ENCODE data around the gene USH1C. TPM values are rescaled to one million over a fixed set of nuclear protein-coding genes. Genes with fewer than 3 reads are reported as not detected.

Gene USH1C
- total RNA-seq, 2 experiments from 2014 or later: not detected

DNA sequence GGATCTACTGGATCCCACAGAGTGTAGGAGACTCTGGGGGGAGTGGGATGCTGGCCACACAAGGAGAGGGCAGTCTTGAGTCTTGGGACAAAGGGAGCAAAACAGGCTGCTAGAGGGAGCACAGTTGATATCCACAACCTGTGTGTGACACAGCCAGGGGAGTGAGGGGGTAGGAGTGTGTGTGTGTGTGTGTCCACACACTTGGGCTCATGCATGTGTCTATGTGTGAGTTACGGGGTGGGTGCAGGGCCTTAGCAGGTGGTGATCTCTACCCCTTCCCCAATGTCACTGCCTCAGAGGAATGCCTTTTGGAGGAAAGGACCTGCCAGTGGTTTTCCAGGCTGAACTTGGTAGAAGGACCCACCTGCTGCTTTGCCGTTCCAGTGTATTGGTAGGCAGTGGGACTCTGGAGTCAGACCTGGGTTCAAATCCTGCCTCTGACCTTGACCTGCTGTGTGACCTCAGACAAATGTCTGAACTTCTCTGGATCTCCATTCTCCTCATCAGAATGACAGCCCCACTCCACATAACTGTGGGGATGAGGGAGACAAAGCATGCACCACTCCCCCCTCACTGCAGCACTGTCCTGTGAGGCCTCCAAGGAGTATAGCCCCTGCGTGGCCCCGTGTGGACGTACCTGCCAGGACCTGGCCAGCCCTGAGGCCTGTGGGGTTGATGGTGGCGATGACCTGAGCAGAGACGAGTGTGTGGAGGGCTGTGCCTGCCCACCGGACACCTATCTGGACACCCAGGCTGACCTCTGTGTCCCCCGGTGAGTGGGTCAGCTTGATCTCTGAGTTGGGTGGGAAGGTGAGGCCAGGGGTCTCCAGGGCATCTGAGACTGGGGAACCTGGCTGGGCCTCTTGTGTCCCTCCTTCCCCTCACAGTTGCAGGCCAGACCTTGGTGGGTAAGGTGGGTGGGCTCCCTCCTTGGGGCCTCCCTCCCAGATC is 30.2 kb upstream of the USH1C start:
- ATAC-seq (no peak), DNase-seq (no peak)
- intact Hi-C loops (cut with micrococcal nuclease): no loop called here
- ChIA-PET POLR2A (no interaction called here), CTCF (no interaction called here)
- H3K27me3 Mint-ChIP-seq: no peaks in the 10 kb centered on the region
- H3K4me1 Mint-ChIP-seq (ENCODE audit: low read depth): peaks cover 3% of the 10 kb centered on the region
- TF ChIP-seq, protein P1, sequence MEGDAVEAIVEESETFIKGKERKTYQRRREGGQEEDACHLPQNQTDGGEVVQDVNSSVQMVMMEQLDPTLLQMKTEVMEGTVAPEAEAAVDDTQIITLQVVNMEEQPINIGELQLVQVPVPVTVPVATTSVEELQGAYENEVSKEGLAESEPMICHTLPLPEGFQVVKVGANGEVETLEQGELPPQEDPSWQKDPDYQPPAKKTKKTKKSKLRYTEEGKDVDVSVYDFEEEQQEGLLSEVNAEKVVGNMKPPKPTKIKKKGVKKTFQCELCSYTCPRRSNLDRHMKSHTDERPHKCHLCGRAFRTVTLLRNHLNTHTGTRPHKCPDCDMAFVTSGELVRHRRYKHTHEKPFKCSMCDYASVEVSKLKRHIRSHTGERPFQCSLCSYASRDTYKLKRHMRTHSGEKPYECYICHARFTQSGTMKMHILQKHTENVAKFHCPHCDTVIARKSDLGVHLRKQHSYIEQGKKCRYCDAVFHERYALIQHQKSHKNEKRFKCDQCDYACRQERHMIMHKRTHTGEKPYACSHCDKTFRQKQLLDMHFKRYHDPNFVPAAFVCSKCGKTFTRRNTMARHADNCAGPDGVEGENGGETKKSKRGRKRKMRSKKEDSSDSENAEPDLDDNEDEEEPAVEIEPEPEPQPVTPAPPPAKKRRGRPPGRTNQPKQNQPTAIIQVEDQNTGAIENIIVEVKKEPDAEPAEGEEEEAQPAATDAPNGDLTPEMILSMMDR (IDR thresholded peaks at IDR 0.05): no peak
- no peak overlapping the region for H3K27ac Mint-ChIP-seq
- H3K4me3 Mint-ChIP-seq: no peak overlapping the region
- H3K36me3 Mint-ChIP-seq (ENCODE audit: low read depth): no peaks in the 10 kb centered on the region
- no peaks in the 10 kb centered on the region for H3K9me3 Mint-ChIP-seq

DNA sequence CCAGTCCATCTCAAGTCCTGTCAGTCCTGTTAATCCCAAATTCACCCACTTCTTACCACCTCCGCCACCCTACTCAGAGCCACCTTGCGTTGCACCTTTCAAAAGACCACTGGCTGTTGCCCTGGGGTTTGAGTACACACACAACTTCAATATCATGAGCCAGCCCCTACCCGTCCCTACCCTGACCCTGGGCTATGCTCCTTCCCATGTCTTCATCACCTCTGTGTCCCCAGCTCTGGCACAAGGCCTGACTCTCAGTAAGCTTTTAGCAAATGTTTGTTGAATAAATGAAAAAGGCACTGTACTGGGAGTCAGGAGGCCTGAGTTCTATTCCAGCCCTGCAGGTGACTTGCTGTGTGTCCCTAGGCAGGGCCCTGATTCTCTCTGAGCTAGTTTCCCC is 29.3 kb upstream of the USH1C start:
- DNase-seq: no peak
- TF ChIP-seq, protein P1 (IDR thresholded peaks at IDR 0.05): no peak

DNA sequence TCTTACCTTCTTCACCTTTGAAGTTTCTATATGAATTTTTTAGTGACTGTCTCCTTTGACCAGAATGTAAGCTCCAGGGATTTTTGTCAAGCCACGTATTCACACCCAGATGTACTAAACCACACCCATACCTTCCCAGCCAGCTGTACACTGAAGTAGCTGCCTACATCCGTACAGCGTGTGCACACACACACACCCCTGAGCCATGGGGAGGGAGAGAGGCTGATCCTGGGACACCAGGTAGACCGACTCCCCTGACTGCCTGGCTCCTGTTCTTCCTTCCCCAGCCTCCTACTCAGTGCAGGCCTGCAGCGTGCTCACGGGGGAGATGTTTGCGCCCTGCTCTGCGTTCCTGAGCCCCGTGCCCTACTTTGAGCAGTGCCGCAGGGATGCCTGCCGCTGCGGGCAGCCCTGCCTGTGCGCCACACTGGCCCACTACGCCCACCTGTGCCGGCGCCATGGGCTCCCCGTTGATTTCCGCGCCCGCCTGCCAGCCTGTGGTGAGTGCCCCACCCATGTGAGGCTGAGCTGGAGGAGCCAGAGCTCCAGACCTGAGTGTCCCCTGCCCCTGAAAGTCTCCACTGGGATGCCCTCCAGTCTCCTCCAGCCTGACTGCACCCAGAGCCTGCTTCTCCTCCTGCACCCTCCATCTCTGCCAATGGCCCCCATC is 28.7 kb upstream of the USH1C start:
- TF ChIP-seq, protein P1 (IDR thresholded peaks at IDR 0.05): no peak
- H3K27me3 Mint-ChIP-seq: no peaks in the 10 kb centered on the region
- DNase-seq (no peak), ATAC-seq (no peak)
- no peak overlapping the region for H3K27ac Mint-ChIP-seq
- ChIA-PET CTCF (no interaction called here), POLR2A (no interaction called here)
- H3K4me1 Mint-ChIP-seq (ENCODE audit: low read depth): peaks cover 3% of the 10 kb centered on the region
- intact Hi-C loops (cut with micrococcal nuclease): no loop called here
- H3K4me3 Mint-ChIP-seq: no peak overlapping the region
- no peaks in the 10 kb centered on the region for H3K9me3 Mint-ChIP-seq
- H3K36me3 Mint-ChIP-seq (ENCODE audit: low read depth): no peaks in the 10 kb centered on the region

More for the DNA sequence above, 29.3 kb upstream of the USH1C start:
- no peak overlapping the region for H3K4me3 Mint-ChIP-seq
- intact Hi-C loops (cut with micrococcal nuclease): no loop called here
- no peak overlapping the region for H3K27ac Mint-ChIP-seq
- POLR2A ChIA-PET: no interaction called here
- H3K36me3 Mint-ChIP-seq (ENCODE audit: low read depth): no peaks in the 10 kb centered on the region
- H3K9me3 Mint-ChIP-seq: no peaks in the 10 kb centered on the region
- no peak for ATAC-seq
- no peaks in the 10 kb centered on the region for H3K27me3 Mint-ChIP-seq
- peaks cover 3% of the 10 kb centered on the region for H3K4me1 Mint-ChIP-seq (ENCODE audit: low read depth)
- CTCF ChIA-PET: no interaction called here

DNA sequence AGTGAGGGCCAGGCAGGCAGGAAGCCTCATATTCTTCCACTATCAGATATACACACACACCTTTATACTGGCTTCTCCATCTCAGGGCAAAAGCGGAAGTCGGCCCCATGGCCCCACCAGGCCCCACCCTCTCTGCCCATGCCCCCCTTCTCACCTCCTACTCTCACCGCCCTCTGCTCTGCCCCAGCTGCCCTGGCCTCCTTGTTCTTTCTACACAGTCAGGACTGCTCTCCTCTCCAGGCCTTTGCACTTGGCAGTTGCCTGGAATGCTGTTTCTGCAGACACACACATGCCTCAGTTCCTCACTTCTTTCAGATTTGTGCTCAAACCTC is 28.1 kb upstream of the USH1C start:
- Mint-ChIP-seq H3K4me3 (no peak overlapping the region), H3K9me3 (no peaks in the 10 kb centered on the region), H3K36me3 (ENCODE audit: low read depth) (no peaks in the 10 kb centered on the region), H3K27me3 (no peaks in the 10 kb centered on the region), H3K27ac (no peak overlapping the region), H3K4me1 (ENCODE audit: low read depth) (peaks cover 3% of the 10 kb centered on the region)
- TF ChIP-seq, protein P1 (IDR thresholded peaks at IDR 0.05): no peak
- intact Hi-C loops (cut with micrococcal nuclease): no loop called here
- ChIA-PET POLR2A (no interaction called here), CTCF (no interaction called here)
- peak; percentile 53 for ATAC-seq
- no peak for DNase-seq

Data from activated CD8-positive, alpha-beta T cell treated with anti-CD3 and anti-CD28 coated beads for 36 hours (primary cell).